PC-9 (cell line): ENCODE measurements around the gene BDKRB1. TPM values are rescaled to one million over a fixed set of nuclear protein-coding genes. Genes with fewer than 3 reads are reported as not detected.

Experiments used
- BruUV-seq: library from RNA; stranded (reverse); fragments of 400-500 nt; replicated peaks from 2 replicates; lab custom pipeline; 2021; lab: Mats Ljungman, UMichigan
- CTCF ChIA-PET: fragments of 300-600 bp; sonication (Branson Sonifier 250); formaldehyde crosslinking; loops from one replicate; lab custom pipeline; 2022; ENCODE audit warnings: antibody characterized with exemption; lab: Charles Lee
- POLR2A ChIA-PET: fragments of 300-600 bp; sonication (Branson Sonifier 250); formaldehyde crosslinking; loops from one replicate; lab custom pipeline; 2022; ENCODE audit warnings: antibody characterized with exemption; ENCODE audit not compliant: unreplicated experiment; lab: Charles Lee
- DNase-seq, 2 experiments: peaks; one replicate each; pipeline versions ENCODE4 v3.0.0 to v3.0.0-alpha.2; 2015 to 2022; ENCODE audit warnings: mixed read lengths in 1 of 2
- H2AFZ ChIP-seq: fragments of 200-600 bp; sonication (generic); 2 replicates; pipeline ENCODE4 v1.8.1; 2017; ENCODE audit warnings: antibody characterized with exemption
- H3F3A ChIP-seq: fragments of 200-600 bp; sonication (generic); 2 replicates; pipeline ENCODE4 v1.8.1; 2017; ENCODE audit warnings: antibody characterized with exemption, mild to moderate bottlenecking, low read depth; ENCODE audit not compliant: insufficient read depth
- H3K27ac ChIP-seq: fragments of 200-600 bp; sonication (generic); 2 replicates; pipeline ENCODE4 v1.6.1; 2016; ENCODE audit warnings: mixed run types
- H3K27me3 ChIP-seq: fragments of 200-600 bp; sonication (generic); 2 replicates; pipeline ENCODE4 v1.6.1; 2016; ENCODE audit warnings: low read depth, mixed run types; ENCODE audit not compliant: insufficient read depth
- H3K36me3 ChIP-seq: fragments of 200-600 bp; sonication (generic); 2 replicates; pipeline ENCODE4 v1.6.1; 2016; ENCODE audit warnings: low read depth, mixed run types
- H3K4me1 ChIP-seq: fragments of 200-600 bp; sonication (generic); replicated peaks from 2 replicates; pipeline ENCODE4 v1.6.1; 2016; ENCODE audit warnings: mixed run types; ENCODE audit not compliant: insufficient read depth
- H3K4me2 ChIP-seq: fragments of 200-600 bp; sonication (generic); 2 replicates; pipeline ENCODE4 v1.6.1; 2017; ENCODE audit warnings: mixed run types
- H3K4me3 ChIP-seq: fragments of 200-600 bp; sonication (generic); 2 replicates; pipeline ENCODE4 v1.6.1; 2016; ENCODE audit warnings: mixed run types
- H3K79me2 ChIP-seq: fragments of 200-600 bp; sonication (generic); 2 replicates; pipeline ENCODE4 v1.6.1; 2017; ENCODE audit warnings: low read depth, mixed run types
- H3K9me2 ChIP-seq: fragments of 200-600 bp; sonication (generic); 2 replicates; pipeline ENCODE4 v1.8.1; 2017; ENCODE audit warnings: mild to moderate bottlenecking; ENCODE audit not compliant: insufficient read depth
- H3K9me3 ChIP-seq: fragments of 200-600 bp; sonication (generic); 2 replicates; pipeline ENCODE4 v1.8.1; 2016; ENCODE audit warnings: low read depth; ENCODE audit not compliant: insufficient read depth
- H4K20me1 ChIP-seq: fragments of 200-600 bp; sonication (generic); 2 replicates; pipeline ENCODE4 v1.8.1; 2017; ENCODE audit not compliant: insufficient read depth
- CTCF ChIP-seq: fragments of 200-600 bp; sonication (generic); conservative IDR thresholded peaks from 2 replicates; pipeline ENCODE4 v1.6.1; 2017; ENCODE audit warnings: mixed run types, antibody characterized with exemption, mild to moderate bottlenecking, moderate library complexity
- EZH2 ChIP-seq: fragments of 200-600 bp; sonication (generic); IDR thresholded peaks from 2 replicates; pipeline ENCODE4 v1.8.0; 2017; ENCODE audit warnings: antibody characterized with exemption, low read depth
- intact Hi-C: fragments of 100-400 bp; cut with micrococcal nuclease; formaldehyde crosslinking; loops from one replicate; pipeline ENCODE4 v1.10.0; 2022; ENCODE audit not compliant: unreplicated experiment
- total RNA-seq: library from RNA; stranded (reverse); gene quantifications from 2 replicates; pipeline ENCODE4 v1.2.3, GENCODE V29; 2021

Gene BDKRB1
- total RNA-seq, 1 experiment from 2014 or later = not detected

- no peaks in the 10 kb centered on the region for H4K20me1 ChIP-seq
- no peak for DNase-seq
- H3F3A ChIP-seq = peaks cover 9% of the 10 kb centered on the region; the same call in 1 of the 2 replicates
- H3K4me2 ChIP-seq = no peak overlapping the region
- CTCF ChIA-PET = no interaction called here
- no peaks in the 10 kb centered on the region for H3K36me3 ChIP-seq
- POLR2A ChIA-PET = no interaction called here
- no peaks in the 10 kb centered on the region for H3K27me3 ChIP-seq
- no peaks in the 10 kb centered on the region for H3K9me2 ChIP-seq
- H3K4me1 ChIP-seq = peaks cover 31% of the 10 kb centered on the region
- H3K79me2 ChIP-seq = no peaks in the 10 kb centered on the region
- no TSS peak for BruUV-seq
- no peak for TF ChIP-seq EZH2
- TF ChIP-seq CTCF = no peak
- no peak overlapping the region for H3K4me3 ChIP-seq
- no peak overlapping the region for H3K27ac ChIP-seq
- no peak overlapping the region for H2AFZ ChIP-seq
- intact Hi-C loops = no loop called here
- H3K9me3 ChIP-seq = no peaks in the 10 kb centered on the region
Observed at GRCh38 chr14:96250485-96250884, 5.5 kb upstream of the BDKRB1 start.

- ChIA-PET POLR2A (no interaction called here), CTCF (no interaction called here)
- Histone ChIP-seq H3K4me3 (no peak overlapping the region), H3K4me1 (peaks cover 21% of the 10 kb centered on the region), H3K9me3 (no peaks in the 10 kb centered on the region), H2AFZ (no peak overlapping the region), H3K27me3 (no peaks in the 10 kb centered on the region), H3K79me2 (no peaks in the 10 kb centered on the region), H3K9me2 (no peaks in the 10 kb centered on the region), H3K27ac (no peak overlapping the region), H3F3A (no peaks in the 10 kb centered on the region), H3K36me3 (no peaks in the 10 kb centered on the region), H4K20me1 (no peaks in the 10 kb centered on the region), H3K4me2 (no peak overlapping the region)
- intact Hi-C loops = no loop called here
- TF ChIP-seq EZH2 (no peak), CTCF (no peak)
- no TSS peak for BruUV-seq
- DNase-seq = no peak
Observed at GRCh38 chr14:96251656-96252155, 4.3 kb upstream of the BDKRB1 start.

GRCh38 chr14:96252323-96252998, 3.5 kb upstream of the BDKRB1 start:
- H3K27ac ChIP-seq = no peak overlapping the region
- H3F3A ChIP-seq = no peaks in the 10 kb centered on the region
- intact Hi-C loops = no loop called here
- DNase-seq = no peak
- no peak overlapping the region for H2AFZ ChIP-seq
- H3K36me3 ChIP-seq = no peaks in the 10 kb centered on the region
- TF ChIP-seq EZH2 = no peak
- no peak for TF ChIP-seq CTCF
- H4K20me1 ChIP-seq = no peaks in the 10 kb centered on the region
- H3K27me3 ChIP-seq = no peaks in the 10 kb centered on the region
- peak overlapping the region; percentile 4 for H3K4me2 ChIP-seq
- no peak overlapping the region for H3K4me3 ChIP-seq
- no peaks in the 10 kb centered on the region for H3K9me2 ChIP-seq
- no peaks in the 10 kb centered on the region for H3K79me2 ChIP-seq
- CTCF ChIA-PET = no interaction called here
- no TSS peak for BruUV-seq
- H3K9me3 ChIP-seq = no peaks in the 10 kb centered on the region
- peaks cover 17% of the 10 kb centered on the region for H3K4me1 ChIP-seq
- POLR2A ChIA-PET = no interaction called here
